GM12891 (cell line): Measurements from ENCODE around the gene GADD45G.

Source experiments
- PAX5 ChIP-seq: IDR thresholded peaks from 2 replicates; pipeline ENCODE4 v1.6.1; 2011; ENCODE audit warnings: low read length, moderate library complexity, mild to moderate bottlenecking; ENCODE audit not compliant: insufficient read depth, severe bottlenecking
- POLR2A ChIP-seq: IDR thresholded peaks from 2 replicates; pipeline ENCODE4 v1.6.1; 2011; ENCODE audit warnings: low read depth, low read length, control low read depth
- POLR2AphosphoS5 ChIP-seq: IDR thresholded peaks from 2 replicates; pipeline ENCODE4 v1.6.1; 2011; ENCODE audit warnings: low read depth, low read length, control low read depth
- SPI1 ChIP-seq: IDR thresholded peaks from 2 replicates; pipeline ENCODE4 v1.6.1; 2011; ENCODE audit warnings: low read depth, low read length, control low read depth
- TAF1 ChIP-seq: IDR thresholded peaks from 2 replicates; pipeline ENCODE4 v1.6.1; 2011; ENCODE audit warnings: low read depth, low read length, control low read depth

DNA sequence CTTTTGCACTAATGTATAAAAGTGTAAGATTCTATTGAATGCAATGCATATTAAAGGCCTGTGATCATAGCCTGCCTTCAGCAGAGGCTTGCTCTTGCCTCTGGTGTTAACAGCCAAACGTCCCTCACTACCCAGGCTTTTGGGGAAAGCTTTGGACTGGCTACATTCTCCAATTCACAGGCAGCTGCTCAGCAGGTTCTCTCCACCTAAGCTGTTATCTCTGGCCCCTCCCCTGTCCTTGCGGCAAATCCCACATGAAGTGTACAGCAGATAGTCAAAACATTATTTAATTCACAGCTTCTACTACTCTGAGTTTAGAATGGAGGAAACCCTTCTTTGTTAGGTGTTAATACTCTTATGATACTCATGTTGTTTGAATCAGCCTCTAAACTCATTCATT lies 45.9 kb upstream of the GADD45G start:
- no peak for TF ChIP-seq POLR2AphosphoS5
- TF ChIP-seq POLR2A, result no peak
- TF ChIP-seq SPI1, result no peak
- no peak for TF ChIP-seq TAF1
- TF ChIP-seq PAX5, result no peak
